GM21515 (cell line): ENCODE results near the gene SQSTM1.
A peak's percentile ranks its signal among the peaks of the same experiment; 100 is the strongest.

ENCODE experiments used
- ATAC-seq: cut with Tn5 transposase; IDR thresholded peaks from one replicate; pipeline ENCODE4 v1.9.1; 2021; ENCODE audit not compliant: unreplicated experiment

The SQSTM1 gene

GRCh38 chr5:179805529-179806249 is 15.0 kb upstream of the SQSTM1 start:
- ATAC-seq = peak; percentile 27

GRCh38 chr5:179806250-179807048 is 14.3 kb upstream of the SQSTM1 start, which contains the start of gene MGAT4B:
MGAT4B (minus strand) TSS chr5:179806866; CDS start chr5:179806583, 283 bp downstream.
- ATAC-seq = peak; percentile 65

- ATAC-seq = no peak
Observed at GRCh38 chr5:179812135-179812825, 8.4 kb upstream of the SQSTM1 start.

GRCh38 chr5:179812997-179813607 is 7.6 kb upstream of the SQSTM1 start:
- ATAC-seq = no peak

GRCh38 chr5:179814090-179814489 is 6.6 kb upstream of the SQSTM1 start:
- ATAC-seq = no peak

GRCh38 chr5:179815491-179816249 is 5.0 kb upstream of the SQSTM1 start:
- ATAC-seq = no peak

- no peak for ATAC-seq
Observed at GRCh38 chr5:179816401-179816795, 4.3 kb upstream of the SQSTM1 start.

- ATAC-seq = no peak
Observed at GRCh38 chr5:179816796-179817469, 3.8 kb upstream of the SQSTM1 start.

- ATAC-seq = no peak
Observed at GRCh38 chr5:179817470-179817840, 3.2 kb upstream of the SQSTM1 start.

- ATAC-seq = no peak
Observed at GRCh38 chr5:179817890-179818745, 2.6 kb upstream of the SQSTM1 start.

- peak; percentile 61 for ATAC-seq
Observed at GRCh38 chr5:179818746-179819295, 1.9 kb upstream of the SQSTM1 start.

- no peak for ATAC-seq
Observed at GRCh38 chr5:179819296-179820126, 1.2 kb upstream of the SQSTM1 start.

GRCh38 chr5:179820127-179820482 is 600 bp upstream of the SQSTM1 start:
- ATAC-seq = no peak

GRCh38 chr5:179821298-179822058 is 773 bp downstream of the SQSTM1 start:
- peak; percentile 42 for ATAC-seq

- no peak for ATAC-seq
Observed at GRCh38 chr5:179822059-179822432, 1.3 kb downstream of the SQSTM1 start.

- ATAC-seq = no peak
Observed at GRCh38 chr5:179822444-179822990, 1.8 kb downstream of the SQSTM1 start.
